ENCODE results near the gene PPM1D. TPM values are rescaled to one million over a fixed set of nuclear protein-coding genes. Genes with fewer than 3 reads are reported as not detected.

The PPM1D gene
- total RNA-seq, 4 donors from 2014 or later = 7.0 to 13.0 (median 11.9) TPM

- DNase-seq (ENCODE audit: low spot score in 2 of 2) = no peak
- Histone ChIP-seq H3K4me1 (peaks cover 7% of the 10 kb centered on the region), H3K9me3 (no peaks in the 10 kb centered on the region), H3K4me3 (no peak overlapping the region), H3K27ac (no peak overlapping the region), H3K27me3 (no peaks in the 10 kb centered on the region), H3K36me3 (peaks cover 37% of the 10 kb centered on the region)
- TF ChIP-seq EP300 (IDR thresholded peaks at IDR 0.05) = no peak
- TF ChIP-seq CTCF (IDR thresholded peaks at IDR 0.05) = no peak
- TF ChIP-seq POLR2AphosphoS5 (IDR thresholded peaks at IDR 0.05) = no peak
- TF ChIP-seq POLR2A (IDR thresholded peaks at IDR 0.05) = no peak
- WGBS = 86% methylated on average over 3 of the region's 3 CpGs
Observed at GRCh38 chr17:60646701-60647100, 46.7 kb downstream of the PPM1D start.

- Histone ChIP-seq H3K9me3 (no peaks in the 10 kb centered on the region), H3K27ac (no peak overlapping the region), H3K4me3 (no peak overlapping the region), H3K27me3 (no peaks in the 10 kb centered on the region), H3K4me1 (peaks cover 3% of the 10 kb centered on the region), H3K36me3 (peaks cover 37% of the 10 kb centered on the region)
- no peak for TF ChIP-seq POLR2AphosphoS5 (IDR thresholded peaks at IDR 0.05)
- TF ChIP-seq POLR2A (IDR thresholded peaks at IDR 0.05) = no peak
- no peak for TF ChIP-seq CTCF (IDR thresholded peaks at IDR 0.05)
- TF ChIP-seq EP300 (IDR thresholded peaks at IDR 0.05) = no peak
- DNase-seq (ENCODE audit: low spot score in 2 of 2) = no peak
- WGBS = 95% methylated on average over 1 of the region's 1 CpG
Observed at GRCh38 chr17:60647705-60648104, 47.7 kb downstream of the PPM1D start.

- H3K9me3 ChIP-seq = no peaks in the 10 kb centered on the region
- H3K36me3 ChIP-seq = peaks cover 47% of the 10 kb centered on the region
- no peak overlapping the region for H3K27ac ChIP-seq
- DNase-seq (ENCODE audit: low spot score in 2 of 2) = no peak
- no peaks in the 10 kb centered on the region for H3K4me1 ChIP-seq
- no peaks in the 10 kb centered on the region for H3K27me3 ChIP-seq
- no peak for TF ChIP-seq CTCF (IDR thresholded peaks at IDR 0.05)
- no peak for TF ChIP-seq POLR2AphosphoS5 (IDR thresholded peaks at IDR 0.05)
- TF ChIP-seq EP300 (IDR thresholded peaks at IDR 0.05) = no peak
- 85% methylated on average over 2 of the region's 2 CpGs for WGBS
- H3K4me3 ChIP-seq = no peak overlapping the region
Observed at GRCh38 chr17:60652454-60653247, 52.7 kb downstream of the PPM1D start.

GRCh38 chr17:60653569-60653968 is 53.6 kb downstream of the PPM1D start:
- peaks cover 47% of the 10 kb centered on the region for H3K36me3 ChIP-seq

More at GRCh38 chr17:60653569-60653968, 53.6 kb downstream of the PPM1D start:
- H3K27me3 ChIP-seq = no peaks in the 10 kb centered on the region
- no peaks in the 10 kb centered on the region for H3K9me3 ChIP-seq
- TF ChIP-seq POLR2A (IDR thresholded peaks at IDR 0.05) = no peak
- no peak for TF ChIP-seq CTCF (IDR thresholded peaks at IDR 0.05)
- TF ChIP-seq EP300 (IDR thresholded peaks at IDR 0.05) = no peak
- no peak for TF ChIP-seq POLR2AphosphoS5 (IDR thresholded peaks at IDR 0.05)
- H3K4me1 ChIP-seq = no peaks in the 10 kb centered on the region
- DNase-seq (ENCODE audit: low spot score in 2 of 2) = no peak
- no peak overlapping the region for H3K27ac ChIP-seq
- 91% methylated on average over 1 of the region's 1 CpG for WGBS
- no peak overlapping the region for H3K4me3 ChIP-seq

Measured in suprapubic skin (tissue), 4 donors.